GM12873 (cell line): ENCODE results near the gene HOXA9.

Experiments
- TF ChIP-seq, protein P1 (sequence below): IDR thresholded peaks from 2 replicates; pipeline ENCODE4 v1.5.1; 2012; ENCODE audit warnings: low read depth, mild to moderate bottlenecking, moderate library complexity, low read length, control low read depth; ENCODE audit not compliant: insufficient read depth; ENCODE audit errors: missing control alignments

HOXA9 gene

GRCh38 chr7:27171637-27172314, 6.4 kb upstream of the HOXA9 start:
- TF ChIP-seq, protein P1, sequence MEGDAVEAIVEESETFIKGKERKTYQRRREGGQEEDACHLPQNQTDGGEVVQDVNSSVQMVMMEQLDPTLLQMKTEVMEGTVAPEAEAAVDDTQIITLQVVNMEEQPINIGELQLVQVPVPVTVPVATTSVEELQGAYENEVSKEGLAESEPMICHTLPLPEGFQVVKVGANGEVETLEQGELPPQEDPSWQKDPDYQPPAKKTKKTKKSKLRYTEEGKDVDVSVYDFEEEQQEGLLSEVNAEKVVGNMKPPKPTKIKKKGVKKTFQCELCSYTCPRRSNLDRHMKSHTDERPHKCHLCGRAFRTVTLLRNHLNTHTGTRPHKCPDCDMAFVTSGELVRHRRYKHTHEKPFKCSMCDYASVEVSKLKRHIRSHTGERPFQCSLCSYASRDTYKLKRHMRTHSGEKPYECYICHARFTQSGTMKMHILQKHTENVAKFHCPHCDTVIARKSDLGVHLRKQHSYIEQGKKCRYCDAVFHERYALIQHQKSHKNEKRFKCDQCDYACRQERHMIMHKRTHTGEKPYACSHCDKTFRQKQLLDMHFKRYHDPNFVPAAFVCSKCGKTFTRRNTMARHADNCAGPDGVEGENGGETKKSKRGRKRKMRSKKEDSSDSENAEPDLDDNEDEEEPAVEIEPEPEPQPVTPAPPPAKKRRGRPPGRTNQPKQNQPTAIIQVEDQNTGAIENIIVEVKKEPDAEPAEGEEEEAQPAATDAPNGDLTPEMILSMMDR = no peak

DNA sequence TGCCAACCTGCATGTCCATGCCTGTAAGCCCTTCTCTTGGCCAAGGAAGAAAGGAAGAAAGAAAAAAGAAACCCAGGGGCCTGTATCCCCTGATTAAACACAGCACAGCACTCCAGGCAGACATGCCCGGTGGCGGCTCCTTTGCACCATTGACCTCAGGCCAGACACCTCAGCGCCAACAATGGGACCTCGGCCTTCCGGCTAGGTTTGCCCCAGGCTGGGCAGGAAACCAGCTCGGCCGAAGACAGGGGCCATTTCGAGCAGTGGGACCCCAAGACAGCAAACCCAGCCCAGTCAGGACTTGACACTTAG, 5.9 kb upstream of the HOXA9 start:
- TF ChIP-seq, protein P1 = no peak

GRCh38 chr7:27170426-27171324, 5.3 kb upstream of the HOXA9 start:
- TF ChIP-seq, protein P1 = no peak

DNA sequence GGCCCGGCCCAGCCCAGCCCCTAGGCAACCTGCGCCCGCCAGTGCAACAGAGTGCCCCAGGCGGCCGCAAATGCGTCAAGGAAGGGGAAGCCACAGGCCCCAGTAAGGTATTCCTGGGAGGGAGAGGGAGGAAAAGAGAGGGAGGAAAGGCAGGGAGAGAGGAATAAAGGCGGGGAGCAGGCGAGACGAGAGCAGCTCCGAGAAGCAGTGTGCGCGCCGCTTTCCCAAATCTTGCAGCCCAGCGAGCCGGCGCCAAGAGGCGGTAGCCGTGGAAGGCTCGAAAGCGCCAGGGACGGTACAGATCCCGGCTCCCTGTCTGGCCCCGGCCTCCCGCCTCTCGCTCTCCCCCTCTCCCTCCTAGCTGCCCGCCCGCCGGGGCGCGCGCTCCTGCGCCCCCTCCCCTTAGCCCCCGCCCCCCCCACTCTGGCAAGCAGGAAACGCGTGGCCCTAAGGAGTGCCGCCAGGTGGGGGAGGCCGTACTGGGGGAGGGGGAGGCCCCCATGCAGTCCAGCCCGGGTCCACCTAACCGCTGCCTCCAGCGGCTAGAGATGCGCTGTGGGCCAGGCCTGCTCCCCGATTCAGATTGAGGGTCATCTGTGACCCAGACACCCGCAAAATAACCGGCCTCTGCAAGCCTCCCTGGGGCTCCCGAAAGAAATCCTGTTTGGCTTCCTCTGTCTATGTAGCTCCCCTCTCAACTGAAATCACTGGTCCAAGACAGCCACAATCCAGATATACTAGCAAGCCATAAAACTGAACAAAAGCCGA, 4.5 kb upstream of the HOXA9 start:
- TF ChIP-seq, protein P1 = no peak

GRCh38 chr7:27168265-27168947, 3.1 kb upstream of the HOXA9 start:
- TF ChIP-seq, protein P1 = no peak

DNA sequence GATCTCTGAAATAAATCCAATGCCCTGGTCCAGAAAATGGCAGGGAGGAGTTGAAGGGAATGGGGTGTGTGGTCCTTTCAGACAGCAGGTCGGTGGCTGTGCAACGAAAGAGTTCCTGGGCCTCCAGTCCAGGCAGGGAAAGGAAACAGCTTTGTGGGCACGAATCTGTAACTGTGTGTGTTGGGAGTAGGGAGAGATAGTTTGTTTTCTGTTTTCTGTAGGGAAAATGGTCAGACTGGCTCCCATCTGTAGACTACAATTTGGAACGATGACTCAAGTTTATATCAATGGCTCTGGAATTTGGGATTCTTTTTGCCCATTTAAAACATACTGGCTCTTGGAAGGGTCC, 2.6 kb upstream of the HOXA9 start:
- TF ChIP-seq, protein P1 = no peak
